Dedifferentiated amniotic fluid mesenchymal stem cell (primary cell): ENCODE data around the gene ROM1.
"Not testable (repeated sequence)": the region's sequence is repeated elsewhere in the genome, so short reads cannot be mapped to it uniquely, and the experiment has no call there.

Experiments
- DNase-seq: peaks from one replicate; pipeline ENCODE4 v3.0.0-alpha.2; 2016; ENCODE audit errors: extremely low spot score

ROM1 gene, protein sequence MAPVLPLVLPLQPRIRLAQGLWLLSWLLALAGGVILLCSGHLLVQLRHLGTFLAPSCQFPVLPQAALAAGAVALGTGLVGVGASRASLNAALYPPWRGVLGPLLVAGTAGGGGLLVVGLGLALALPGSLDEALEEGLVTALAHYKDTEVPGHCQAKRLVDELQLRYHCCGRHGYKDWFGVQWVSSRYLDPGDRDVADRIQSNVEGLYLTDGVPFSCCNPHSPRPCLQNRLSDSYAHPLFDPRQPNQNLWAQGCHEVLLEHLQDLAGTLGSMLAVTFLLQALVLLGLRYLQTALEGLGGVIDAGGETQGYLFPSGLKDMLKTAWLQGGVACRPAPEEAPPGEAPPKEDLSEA

DNA sequence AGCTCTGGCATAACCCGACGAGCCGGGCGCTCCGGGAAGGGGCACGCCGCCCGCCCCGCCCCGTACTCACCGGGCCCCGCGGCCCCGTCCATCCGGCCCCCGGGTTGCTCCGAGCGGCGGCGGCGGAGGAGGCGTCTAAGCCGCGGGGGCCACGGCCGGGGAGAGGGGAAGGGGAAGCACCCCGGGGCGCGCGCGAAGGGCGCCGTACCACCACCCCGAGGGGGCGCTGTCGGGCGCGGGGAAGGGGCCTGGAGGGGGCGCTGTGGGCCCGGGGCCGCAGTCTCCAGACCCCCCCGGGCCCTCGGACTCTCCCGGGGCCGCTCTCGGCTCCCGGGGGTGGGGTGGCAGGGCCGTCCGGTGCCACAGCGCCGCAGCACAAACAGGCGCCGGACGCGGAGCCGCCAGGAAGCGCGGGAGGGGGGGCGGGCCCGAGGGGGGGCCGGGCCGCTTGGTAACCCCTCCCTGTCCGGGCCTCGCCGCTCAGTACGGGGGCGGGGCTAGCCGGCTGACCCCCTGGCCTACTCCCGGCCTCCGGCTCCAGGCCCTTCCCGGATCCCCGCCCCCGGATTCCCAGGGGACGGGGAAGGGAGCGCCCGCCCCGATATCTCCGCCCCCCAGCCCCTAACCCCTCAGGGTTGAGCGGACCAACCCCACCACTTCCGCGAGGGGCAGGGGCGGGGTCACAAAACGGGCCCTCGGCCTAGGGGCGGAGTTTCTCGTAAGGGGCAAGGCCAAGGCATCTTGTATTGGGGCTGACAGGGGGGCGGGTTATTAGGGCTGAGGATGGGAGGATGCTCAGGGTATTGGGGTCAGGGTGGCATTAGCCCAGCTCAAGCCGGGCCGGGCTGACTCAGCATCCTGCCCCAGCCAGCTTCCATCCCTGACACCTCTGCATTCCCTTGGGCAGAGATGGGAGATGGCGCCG, at the start of gene ROM1, which contains the start of gene EML3:
Gene ROM1 (plus strand): TSS at position 892 of the 925 bp plus-strand sequence. CDS start 25 bp downstream, at position 917.
Gene EML3 (minus strand): TSS at position 410 of the 925 bp plus-strand sequence. CDS start 318 bp downstream, at position 92.
- no peak for DNase-seq

DNA sequence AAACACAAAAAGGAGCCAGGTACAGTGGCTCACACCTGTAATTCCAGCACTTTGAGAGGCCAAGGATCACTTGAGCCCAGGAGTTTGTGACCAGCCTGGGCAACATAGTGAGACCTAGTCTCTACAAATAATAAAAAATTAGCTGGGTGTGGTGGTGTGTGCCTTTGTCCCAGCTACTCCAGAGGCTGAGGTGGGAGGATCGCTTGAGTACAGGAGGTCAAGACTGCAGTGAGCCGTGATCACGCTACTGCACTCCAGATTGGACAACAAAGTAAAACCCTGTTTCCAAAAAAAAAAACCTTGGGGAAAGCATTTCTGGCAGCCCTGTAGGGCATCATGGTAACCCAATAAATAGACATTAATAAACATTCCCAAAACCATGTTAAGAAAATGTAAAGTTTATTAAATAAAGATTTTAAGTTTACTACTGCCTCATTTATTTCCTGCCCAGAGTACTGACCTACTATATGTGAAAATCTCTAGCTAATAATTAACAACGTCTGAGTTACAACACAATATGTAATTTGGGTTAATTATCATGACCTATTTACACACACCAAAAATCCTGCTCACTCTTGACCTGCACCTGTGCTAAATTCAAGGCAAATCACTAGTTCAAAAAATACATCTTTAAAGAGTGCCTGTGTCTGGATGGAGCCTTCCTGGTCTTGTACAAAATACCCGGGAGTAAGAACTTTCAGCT, 47.8 kb upstream of the ROM1 start:
- no peak for DNase-seq

DNA sequence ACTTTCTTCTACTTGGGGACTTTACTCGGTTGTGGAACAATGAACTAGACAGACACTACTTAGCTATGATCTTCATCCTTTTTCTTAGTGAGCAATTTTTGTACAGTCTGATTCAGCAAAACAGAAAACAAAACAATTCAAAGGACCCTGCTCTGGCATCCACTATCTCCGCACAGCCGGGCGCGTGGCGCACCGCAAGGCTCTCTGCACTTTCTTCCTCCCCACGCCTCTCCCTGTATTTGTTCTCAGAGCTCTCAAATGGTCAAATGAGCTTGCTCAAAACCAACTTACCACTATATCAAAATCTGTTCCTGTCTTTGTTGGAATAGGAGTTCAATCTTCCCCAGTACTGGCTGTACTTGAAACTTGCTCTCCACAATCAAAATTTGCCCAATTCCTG, 46.8 kb upstream of the ROM1 start:
- DNase-seq: no peak

DNA sequence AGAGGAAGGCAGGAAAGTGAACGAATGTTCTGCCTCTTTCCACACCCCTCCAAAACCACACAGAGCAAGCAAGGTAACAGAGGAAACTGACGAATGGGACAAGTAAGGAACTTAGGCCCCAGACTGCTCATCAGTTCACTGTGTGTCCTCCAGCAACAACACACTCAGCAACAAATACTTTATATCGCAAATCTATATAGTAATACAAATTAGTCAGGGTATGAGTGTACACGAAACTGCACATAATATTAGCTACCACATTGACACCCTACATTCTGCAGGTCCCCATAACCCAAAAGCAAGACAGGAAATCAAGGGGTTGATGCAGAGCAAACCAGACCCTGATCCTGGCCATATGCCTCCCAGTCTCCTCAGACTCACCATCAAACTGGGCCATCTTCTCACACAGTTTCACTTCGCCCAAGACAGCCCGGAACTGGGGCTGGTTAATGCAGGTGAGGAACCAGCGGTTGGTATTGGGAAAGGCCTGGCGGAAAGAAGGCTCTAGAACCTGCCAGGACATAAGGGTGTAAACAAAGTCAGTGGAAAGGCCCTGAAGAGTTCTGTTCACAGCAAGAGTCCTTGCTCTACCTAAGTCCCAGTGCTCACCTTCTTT, 45.9 kb upstream of the ROM1 start:
- no peak for DNase-seq

DNA sequence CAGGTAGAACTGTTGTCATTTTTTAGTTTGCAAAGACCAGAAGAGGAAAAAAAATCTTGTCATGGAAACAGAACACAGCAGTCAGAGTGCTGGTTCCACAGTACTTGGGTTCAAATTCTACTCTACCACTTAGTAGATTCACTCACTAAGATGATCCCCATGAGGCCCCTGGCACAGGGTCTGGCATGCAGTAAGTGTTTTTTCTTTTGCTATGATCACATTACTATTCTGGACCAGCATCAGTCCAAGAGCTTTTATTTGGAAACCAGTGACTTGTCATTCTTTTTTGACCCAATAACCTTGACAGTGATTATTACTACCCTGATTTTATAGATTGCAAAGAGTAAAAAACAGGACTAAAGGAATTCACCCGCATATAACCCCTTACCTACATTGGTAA, 43.4 kb upstream of the ROM1 start:
- DNase-seq: no peak

DNA sequence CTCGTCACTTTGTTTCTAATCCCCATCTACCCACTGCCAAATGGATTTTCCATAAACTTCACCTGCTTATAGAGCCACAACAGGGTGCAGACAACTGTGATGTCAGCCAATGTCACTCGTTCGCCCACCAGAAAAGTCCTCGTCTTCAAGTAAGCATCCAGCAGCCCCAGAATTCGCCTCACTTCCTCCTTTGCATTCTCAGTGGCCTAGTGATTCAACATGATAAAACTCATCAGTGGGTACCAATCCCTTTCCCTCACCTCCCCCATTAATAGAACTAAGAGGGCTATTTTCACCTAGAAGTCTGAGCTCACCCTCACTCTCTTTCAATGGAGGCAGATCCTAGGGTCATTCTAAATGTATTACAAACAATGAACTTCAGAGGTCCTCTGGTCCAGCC, 42.2 kb upstream of the ROM1 start:
- DNase-seq: not testable (repeated sequence)

DNA sequence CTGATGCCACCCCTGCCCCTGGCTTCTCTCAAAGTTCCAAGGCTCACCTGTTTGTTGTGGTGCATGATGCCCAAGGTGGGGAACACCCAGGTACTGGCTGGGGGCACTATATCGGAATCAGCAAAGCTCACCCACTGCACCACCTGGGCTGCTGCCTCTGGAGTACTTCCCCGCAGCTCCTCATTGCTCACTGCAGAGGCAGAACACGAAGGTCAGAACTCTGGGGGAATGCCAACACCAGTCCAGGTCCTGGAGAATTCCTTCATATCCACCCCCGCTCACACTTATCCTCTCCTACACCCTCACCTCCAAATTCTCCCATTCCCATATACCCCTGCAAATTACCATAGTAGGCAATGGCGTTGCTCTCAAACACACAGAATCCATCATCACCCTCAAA, 41.6 kb upstream of the ROM1 start:
- DNase-seq: not testable (repeated sequence)

DNA sequence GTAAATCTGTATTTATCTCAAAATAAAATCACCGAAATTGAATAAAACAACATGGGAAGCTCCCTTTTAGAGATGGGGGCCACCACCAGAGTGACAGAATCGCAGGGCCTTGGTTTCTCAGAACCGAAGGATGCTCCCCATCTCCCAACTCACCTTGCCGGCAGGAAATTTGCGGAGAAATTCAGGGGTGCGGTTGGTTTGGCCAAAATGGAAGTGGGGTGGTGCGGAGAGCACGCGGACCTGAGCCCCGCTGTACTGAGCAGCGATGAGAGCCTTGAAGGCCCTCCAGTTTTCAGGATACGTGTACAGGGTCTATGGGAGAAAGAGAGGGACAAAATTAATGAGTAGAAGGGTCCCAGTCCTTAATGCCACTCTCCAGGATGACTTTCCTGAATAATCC, 40.6 kb upstream of the ROM1 start:
- DNase-seq: no peak

DNA sequence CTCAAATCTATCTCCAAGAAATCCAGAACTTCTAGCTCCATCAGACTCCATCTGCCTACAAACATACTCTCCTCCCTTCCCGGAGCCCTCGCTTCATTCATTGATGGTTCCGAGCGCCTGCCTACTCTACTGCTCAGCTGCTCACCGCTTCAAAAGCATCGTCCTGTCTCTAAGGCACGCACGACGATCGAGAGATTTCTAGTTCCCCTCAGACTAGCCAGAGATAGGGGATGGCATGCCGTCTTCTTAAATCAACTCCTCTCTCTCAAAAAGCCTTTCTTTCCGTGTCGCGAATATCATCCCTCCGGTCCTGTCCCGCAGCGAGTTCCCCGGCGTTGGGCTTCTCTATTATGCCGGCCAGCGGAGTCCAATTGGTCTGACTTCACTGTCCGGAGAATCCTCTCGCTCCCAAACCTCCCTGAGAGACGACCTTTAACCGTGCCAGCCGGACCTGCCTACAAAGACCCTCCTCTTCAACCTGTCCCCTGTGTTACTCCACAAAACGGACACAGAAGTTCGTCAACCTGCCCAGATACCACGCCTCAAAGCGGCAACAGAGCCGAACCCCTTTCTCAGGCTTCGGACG, 40.0 kb upstream of the ROM1 start:
- DNase-seq: no peak

DNA sequence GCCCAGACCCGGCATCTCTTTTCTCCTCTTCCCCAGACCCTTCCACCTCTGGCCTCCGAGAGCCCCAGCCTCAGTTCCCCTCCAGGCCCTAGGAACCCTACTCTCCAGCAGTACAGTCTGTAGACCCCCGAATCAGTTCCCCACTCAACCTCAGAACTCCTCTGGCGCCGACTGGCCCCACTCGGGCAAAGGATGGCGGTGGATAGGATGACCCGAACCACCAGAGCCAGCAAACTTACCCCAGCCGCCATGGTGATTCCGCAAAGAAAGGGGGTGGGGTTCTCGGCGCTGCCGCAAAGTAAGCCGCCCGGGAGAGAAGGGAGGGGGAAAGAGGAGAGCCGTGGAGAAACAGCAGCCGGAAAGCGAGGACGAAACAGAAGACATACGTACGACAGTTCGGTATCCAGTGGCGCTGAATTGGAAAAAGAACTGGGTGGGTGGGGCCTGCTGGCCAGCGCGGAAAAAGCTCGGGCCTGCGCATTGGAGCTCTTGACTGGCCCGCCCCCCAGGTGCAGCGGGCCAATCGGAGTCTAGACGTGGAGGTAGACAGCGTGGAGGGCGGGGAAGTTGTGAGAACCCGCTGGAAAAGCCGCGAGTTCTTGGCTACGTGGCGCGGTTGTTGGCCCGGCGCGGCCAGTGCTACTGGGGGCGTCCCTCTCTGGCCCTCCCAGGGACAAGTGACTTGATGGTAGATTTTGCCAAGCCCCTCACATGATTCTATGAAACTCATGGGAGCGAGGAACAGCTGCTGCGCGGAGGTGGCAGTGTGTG, 39.3 kb upstream of the ROM1 start, which contains the start of gene EEF1G:
Gene EEF1G (minus strand): TSS at position 300 of the 771 bp plus-strand sequence. CDS start 49 bp downstream, at position 251.
- peak; percentile 100 for DNase-seq

DNA sequence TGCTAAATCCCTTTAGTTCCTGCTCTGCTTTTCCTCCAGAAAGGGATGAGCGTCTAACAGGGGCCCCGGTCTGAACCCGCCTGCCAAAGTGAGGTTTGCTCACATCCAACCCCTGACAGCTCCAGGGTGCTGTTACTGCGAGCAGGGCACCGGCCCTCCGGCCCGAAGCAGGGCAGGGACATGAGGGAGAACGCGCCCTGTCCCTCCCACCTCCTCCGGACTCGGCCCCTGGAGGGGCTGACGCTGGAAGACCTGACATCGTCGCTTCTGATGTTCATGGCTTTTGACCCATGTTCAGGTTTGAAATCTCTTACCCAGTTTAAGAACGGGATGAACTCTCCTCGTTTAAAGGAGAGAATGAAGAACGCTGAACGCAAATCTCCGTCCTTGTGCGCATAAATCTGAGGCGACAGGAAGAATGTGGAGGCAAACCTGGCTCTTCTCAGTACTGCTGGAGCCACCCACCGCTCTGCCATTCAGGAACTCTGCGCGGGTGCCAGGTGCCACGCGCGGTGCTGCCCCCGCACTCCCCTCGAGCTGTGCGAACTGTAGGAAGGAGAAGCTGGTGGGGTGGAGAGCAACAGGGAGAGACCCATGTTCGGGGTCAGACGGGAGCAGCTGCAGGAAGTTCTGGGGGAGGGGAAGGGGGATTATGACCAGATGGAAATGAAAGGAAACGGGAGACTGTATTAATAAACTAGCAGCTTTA, 38.5 kb upstream of the ROM1 start:
- no peak for DNase-seq

DNA sequence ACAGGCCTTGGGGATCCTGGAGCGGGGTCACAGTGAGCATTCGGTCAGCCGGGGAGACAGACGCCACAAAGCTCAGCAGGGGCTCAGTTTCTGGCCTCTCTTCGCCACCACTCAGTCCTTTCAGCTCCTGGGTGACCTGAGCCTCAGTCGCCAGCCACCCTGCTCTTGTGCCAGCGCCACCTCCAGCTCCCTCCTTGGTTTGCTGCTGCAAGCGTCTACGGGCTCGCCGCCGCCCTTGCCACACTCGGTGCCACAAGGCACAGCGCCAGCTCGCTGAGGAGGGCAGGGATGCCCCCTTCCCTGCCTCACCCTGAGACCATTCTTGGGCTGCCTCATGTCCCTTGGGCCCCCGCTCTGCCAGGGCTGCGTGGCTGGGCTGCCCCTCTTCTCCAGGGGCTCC, 37.9 kb upstream of the ROM1 start:
- DNase-seq: no peak

DNA sequence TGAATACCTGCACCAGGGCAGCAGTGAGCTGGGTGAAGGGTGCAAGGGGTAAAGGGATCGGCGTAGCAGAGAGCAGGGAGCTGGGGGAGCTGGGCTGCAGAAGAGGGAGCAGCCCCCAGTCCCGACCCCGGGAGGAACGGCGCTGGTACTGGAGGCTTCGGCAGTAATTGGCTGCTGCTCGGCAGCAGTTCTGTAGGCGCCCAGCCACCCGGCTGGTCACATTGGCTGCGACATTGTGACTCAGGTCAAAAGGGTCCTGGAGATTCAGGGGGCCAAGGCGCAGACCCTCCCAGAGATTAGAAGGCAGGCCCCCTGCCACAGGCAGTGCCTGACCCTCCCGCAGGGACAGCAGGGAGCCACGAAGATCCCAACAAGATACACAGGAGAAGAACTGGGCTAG, 37.2 kb upstream of the ROM1 start:
- DNase-seq: no peak

DNA sequence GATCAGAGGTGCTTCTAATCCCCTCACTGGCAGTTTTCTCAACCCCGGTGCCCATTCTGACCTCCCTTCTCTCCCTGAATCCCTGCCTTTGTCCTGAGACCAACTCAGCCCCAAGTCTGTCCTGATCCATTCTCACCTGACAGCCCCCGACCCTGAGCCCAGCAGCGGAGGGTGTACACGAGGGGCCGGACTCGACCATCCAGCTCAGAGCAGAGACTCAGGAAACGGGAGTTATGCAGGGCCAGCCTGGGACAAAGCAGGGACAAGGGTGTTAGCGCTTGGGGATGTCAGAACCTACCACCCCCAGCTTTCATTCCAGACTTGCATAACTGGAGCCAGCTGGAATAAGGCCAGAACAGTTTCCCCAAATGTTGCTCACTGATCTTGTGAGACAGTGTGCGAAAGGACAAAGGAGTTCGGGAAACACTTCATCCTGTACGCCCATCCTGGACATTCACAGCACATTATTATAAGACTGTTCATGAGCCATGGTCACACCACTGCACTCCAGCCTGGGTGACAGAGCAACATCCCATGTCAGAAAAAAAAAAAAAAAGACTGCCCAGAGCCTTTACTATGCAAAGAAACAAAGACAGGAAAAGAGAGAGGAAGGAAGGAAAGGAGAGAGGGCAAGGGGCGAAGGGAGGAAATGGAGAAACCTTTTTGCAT, 35.9 kb upstream of the ROM1 start:
- DNase-seq: no peak

DNA sequence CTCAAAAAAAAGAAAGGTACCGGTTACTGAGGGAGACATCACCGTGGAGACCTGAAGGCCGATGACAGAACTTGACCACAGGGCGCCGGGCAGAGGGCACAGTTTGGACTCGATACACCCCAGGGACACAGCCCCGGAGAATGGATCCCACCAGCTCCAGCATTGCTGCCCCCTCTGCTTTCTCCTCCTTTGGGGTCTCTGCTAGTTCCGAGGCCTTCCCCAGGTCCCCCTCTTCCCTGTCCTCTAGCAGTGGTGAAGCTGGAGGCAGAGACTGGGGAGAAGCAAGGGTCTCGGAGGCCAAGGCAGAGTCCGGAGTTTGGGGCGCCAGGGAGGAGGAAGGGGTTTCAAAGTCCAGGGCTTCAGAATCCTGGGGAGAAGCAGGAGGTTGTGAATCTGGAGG, 34.5 kb upstream of the ROM1 start:
- no peak for DNase-seq

DNA sequence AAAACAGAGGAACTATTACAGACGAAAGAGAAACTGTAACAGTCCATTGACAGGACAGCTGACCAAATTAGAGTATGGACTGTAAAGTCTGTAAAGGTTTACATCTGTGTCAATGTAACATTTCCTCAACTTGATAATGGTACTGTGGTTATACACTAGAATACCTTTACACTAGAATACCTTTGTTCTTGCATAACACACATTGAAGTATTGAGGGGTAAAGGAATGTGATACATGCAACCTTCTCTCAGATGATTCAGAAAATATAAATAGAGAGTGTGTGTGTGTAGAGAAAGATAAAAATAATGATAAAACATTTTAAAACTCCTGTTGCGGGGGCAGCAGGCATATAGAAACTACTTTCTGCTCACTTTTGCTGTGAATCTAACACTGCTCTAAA, 33.8 kb upstream of the ROM1 start:
- no peak for DNase-seq

DNA sequence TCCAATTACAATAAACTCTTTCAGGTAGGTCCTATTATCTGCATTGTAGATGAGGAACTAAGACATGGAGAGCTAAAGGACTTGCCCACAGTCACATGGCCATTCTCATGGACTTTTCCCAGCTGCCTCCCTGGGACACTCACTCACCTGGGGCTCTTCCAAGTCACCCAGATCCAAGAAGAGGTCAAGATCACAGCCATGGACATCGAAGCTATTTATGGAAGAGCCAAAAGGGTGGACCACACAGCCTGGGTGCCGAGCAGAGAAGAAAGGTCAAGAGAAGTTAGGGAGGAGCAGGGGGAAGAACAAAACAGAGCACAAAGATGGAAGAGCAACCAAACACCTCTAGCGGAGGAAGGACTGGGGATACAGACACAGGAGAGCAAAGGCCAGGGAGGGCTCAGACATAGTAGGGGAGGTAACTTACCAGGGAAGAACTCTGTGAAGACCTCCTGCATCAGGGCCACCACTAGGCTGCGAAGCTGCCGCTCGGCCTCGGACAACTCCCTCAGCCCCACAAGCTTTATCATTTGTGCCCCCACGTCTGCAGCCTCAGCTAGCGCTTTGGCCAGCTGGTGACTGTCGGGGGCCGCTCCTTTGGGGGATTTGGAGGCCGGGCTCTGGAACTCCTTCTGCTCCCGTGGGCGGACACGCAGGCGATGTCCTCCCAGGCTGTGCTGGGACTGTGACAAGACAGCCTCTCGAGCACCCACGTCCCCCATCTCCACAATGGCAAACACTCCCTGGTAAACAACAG, 31.9 kb upstream of the ROM1 start:
- no peak for DNase-seq

DNA sequence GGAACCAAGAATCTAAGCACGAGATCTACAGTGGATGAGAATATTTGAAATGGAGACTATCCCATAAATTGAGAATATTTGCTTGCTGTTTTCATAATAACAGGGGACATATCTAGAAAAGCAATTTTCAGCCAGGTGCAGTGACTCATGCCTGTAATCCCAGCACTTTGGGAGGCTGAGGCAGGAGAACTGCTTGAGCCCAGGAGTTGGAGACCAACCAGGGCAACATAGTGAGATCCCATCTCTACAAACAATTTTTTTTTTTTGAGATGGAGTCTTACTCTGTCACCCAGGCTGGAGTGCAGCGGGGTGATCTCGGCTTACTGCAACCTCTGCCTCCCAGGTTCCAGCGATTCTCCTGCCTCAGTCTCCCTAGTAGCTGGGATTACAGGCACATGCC, 31.3 kb upstream of the ROM1 start:
- DNase-seq: not testable (repeated sequence)
